Stimulated activated CD4-positive, alpha-beta T cell treated with anti-CD3 and anti-CD28 coated beads, Interleukin-1b, Interleukin-23, amount 100 ng/mL, for 24 hours (primary cell): ENCODE results near the gene BCCIP.
A peak's percentile ranks its signal among the peaks of the same experiment; 100 is the strongest.

Source experiments
- DNase-seq, 4 experiments: peaks; one replicate each; pipeline ENCODE4 v3.0.0-alpha.2; 2020; ENCODE audit warnings: low read depth in 4 of 4, low spot score in 1 of 4

BCCIP gene

GRCh38 chr10:125822878-125823662 is at the start of gene BCCIP, which contains the start of gene UROS:
Gene BCCIP, plus strand, starts transcription at chr10:125823546. Its CDS starts 12 bp downstream, at chr10:125823558.
Gene UROS, minus strand, starts transcription at chr10:125823258. Its CDS starts 6,759 bp downstream, at chr10:125816499.
- peak; percentile 78 to 84 (median 81) for DNase-seq

- DNase-seq, result no peak
Observed at GRCh38 chr10:125773687-125774543, 49.4 kb upstream of the BCCIP start.

GRCh38 chr10:125774581-125775191 is 48.7 kb upstream of the BCCIP start:
- DNase-seq, result no peak

- no peak for DNase-seq
Observed at GRCh38 chr10:125775491-125776106, 47.7 kb upstream of the BCCIP start, which contains the start of gene MMP21. Gene MMP21, minus strand, starts transcription at chr10:125775821. Its CDS starts 0 bp downstream, at chr10:125775821.

GRCh38 chr10:125777806-125778205 is 45.5 kb upstream of the BCCIP start:
- no peak for DNase-seq

- DNase-seq, result no peak
Observed at GRCh38 chr10:125778556-125778955, 44.8 kb upstream of the BCCIP start.

- DNase-seq, result no peak
Observed at GRCh38 chr10:125779403-125780327, 43.7 kb upstream of the BCCIP start.

- no peak for DNase-seq
Observed at GRCh38 chr10:125781374-125781773, 42.0 kb upstream of the BCCIP start.

GRCh38 chr10:125782054-125782453 is 41.3 kb upstream of the BCCIP start:
- DNase-seq, result no peak

- no peak for DNase-seq
Observed at GRCh38 chr10:125782616-125783015, 40.7 kb upstream of the BCCIP start.

- DNase-seq, result no peak
Observed at GRCh38 chr10:125783408-125783807, 39.9 kb upstream of the BCCIP start.

GRCh38 chr10:125783957-125784356 is 39.4 kb upstream of the BCCIP start:
- no peak for DNase-seq

GRCh38 chr10:125785791-125786190 is 37.6 kb upstream of the BCCIP start:
- DNase-seq, result no peak

- no peak for DNase-seq
Observed at GRCh38 chr10:125788156-125789034, 35.0 kb upstream of the BCCIP start.

GRCh38 chr10:125792342-125793300 is 30.7 kb upstream of the BCCIP start:
- no peak for DNase-seq

GRCh38 chr10:125795128-125795527 is 28.2 kb upstream of the BCCIP start:
- DNase-seq, result no peak

- no peak for DNase-seq
Observed at GRCh38 chr10:125795637-125796190, 27.6 kb upstream of the BCCIP start.

GRCh38 chr10:125797424-125797823 is 25.9 kb upstream of the BCCIP start:
- DNase-seq, result no peak
